Endothelial cell of umbilical vein (primary cell): ENCODE data around the gene PI4KA. TPM values are rescaled to one million over a fixed set of nuclear protein-coding genes. Genes with fewer than 3 reads are reported as not detected.
"Not testable (repeated sequence)": the region's sequence is repeated elsewhere in the genome, so short reads cannot be mapped to it uniquely, and the experiment has no call there.

ENCODE experiments used
- BruUV-seq: library from RNA; stranded (reverse); fragments of 400-500 nt; replicated peaks from 2 replicates; lab custom pipeline; 2021; lab: Mats Ljungman, UMichigan
- CTCF ChIA-PET: fragments of 300-600, 350-600 bp; sonication (Branson Sonifier 250); formaldehyde crosslinking; loops from one replicate; lab custom pipeline; 2021; ENCODE audit warnings: antibody characterized with exemption, inconsistent platforms; lab: Charles Lee
- POLR2A ChIA-PET: fragments of 300-600, 350-600 bp; sonication (Branson Sonifier 250); formaldehyde crosslinking; loops from one replicate; lab custom pipeline; 2021; ENCODE audit warnings: antibody characterized with exemption, inconsistent platforms; lab: Charles Lee
- DNase-seq: peaks from one replicate; pipeline ENCODE4 v3.0.0-alpha.2; 2011; ENCODE audit warnings: low read depth, low spot score
- FAIRE-seq: peaks from 2 replicates; lab custom pipeline; 2011; peaks lifted over from hg19 to GRCh38; lab: Jason Lieb, UNC
- H2AFZ ChIP-seq: 2 replicates; pipeline ENCODE4 v1.6.0; 2012; ENCODE audit warnings: low read depth, low read length, control low read depth, inconsistent platforms
- H3K27ac ChIP-seq: 2 replicates; pipeline ENCODE4 v1.5.1; 2011; ENCODE audit warnings: low read depth, mild to moderate bottlenecking, control low read depth, low read length, moderate library complexity; ENCODE audit not compliant: insufficient read depth
- H3K27me3 ChIP-seq, 2 experiments: 2 replicates each; pipeline versions ENCODE4 v1.6.0 to v1.6.1; 2011; ENCODE audit warnings: low read length in 2 of 2, mixed read lengths in 1 of 2; ENCODE audit not compliant: control insufficient read depth in 2 of 2, insufficient read depth in 2 of 2
- H3K36me3 ChIP-seq, 2 experiments: 2 replicates in 1 of 2; 3 replicates in 1 of 2; pipeline ENCODE4 v1.5.1; 2011; ENCODE audit warnings: low read length in 2 of 2, mild to moderate bottlenecking in 1 of 2, moderate library complexity in 1 of 2; ENCODE audit not compliant: control insufficient read depth in 2 of 2, insufficient read depth in 2 of 2; ENCODE audit errors: extremely low read depth in 1 of 2
- H3K4me1 ChIP-seq: 3 replicates; pipeline ENCODE4 v1.5.1; 2011; ENCODE audit warnings: mild to moderate bottlenecking, low read length; ENCODE audit not compliant: control insufficient read depth, insufficient read depth; ENCODE audit errors: extremely low read depth
- H3K4me2 ChIP-seq: 2 replicates; pipeline ENCODE4 v1.6.1; 2011; ENCODE audit warnings: low read length, control low read depth, mixed read lengths; ENCODE audit not compliant: insufficient read depth
- H3K4me3 ChIP-seq, 3 experiments: fragments of 200-600 bp in 1 of 3; sonication (generic), shearing (Covaris generic) in 1 of 3; replicated peaks in 1 of 3; 2 replicates each; pipeline ENCODE4 v1.5.1; 2011 to 2016; ENCODE audit warnings: control low read depth in 3 of 3, low read length in 3 of 3, mild to moderate bottlenecking in 2 of 3, inconsistent platforms in 1 of 3, low read depth in 1 of 3, moderate library complexity in 1 of 3; ENCODE audit not compliant: insufficient read depth in 1 of 3
- H3K79me2 ChIP-seq: 2 replicates; pipeline ENCODE4 v1.6.0; 2012; ENCODE audit warnings: low read length, inconsistent platforms; ENCODE audit not compliant: control insufficient read depth, insufficient read depth
- H3K9ac ChIP-seq: replicated peaks from 2 replicates; pipeline ENCODE3; 2011; ENCODE audit warnings: low read length, control low read depth; ENCODE audit not compliant: insufficient read depth; ENCODE audit errors: extremely low read depth
- H3K9me1 ChIP-seq: replicated peaks from 3 replicates; pipeline ENCODE4 v1.6.0; 2011; ENCODE audit warnings: mild to moderate bottlenecking, low read length; ENCODE audit not compliant: control insufficient read depth, insufficient read depth; ENCODE audit errors: extremely low read depth
- H3K9me3 ChIP-seq: replicated peaks from 2 replicates; pipeline ENCODE4 v1.5.1; 2012; ENCODE audit warnings: low read length, inconsistent platforms; ENCODE audit not compliant: control insufficient read depth, insufficient read depth
- H4K20me1 ChIP-seq: replicated peaks from 2 replicates; pipeline ENCODE3; 2011; ENCODE audit warnings: mild to moderate bottlenecking, low read length; ENCODE audit not compliant: control insufficient read depth, insufficient read depth; ENCODE audit errors: extremely low read depth
- dilution Hi-C: fragments of 300-500 bp; cut with MboI; formaldehyde crosslinking; loops from one replicate; pipeline ENCODE4 v1.15.0; 2019; ENCODE audit warnings: low sequenced_read_pairs; ENCODE audit not compliant: extremely low pct_ligation_motif_present
- intact Hi-C: fragments of 100-400 bp; cut with micrococcal nuclease; formaldehyde crosslinking; loops from one replicate; pipeline ENCODE4 v1.10.0; 2022
- polyA plus RNA-seq, 4 experiments: library from polyadenylated mRNA; depleted of rRNA in 3 of 4; stranded (reverse) in 3 of 4; unstranded in 1 of 4; fragments of >200 nt; gene quantifications; 2 replicates each; pipeline versions ENCODE4 v1.2.1 to v1.2.3, GENCODE V29; 2011 to 2012; ENCODE audit warnings: missing spikeins in 1 of 4
- total RNA-seq: library from RNA; stranded (reverse); gene quantifications from 2 replicates; pipeline ENCODE4 v1.2.3, GENCODE V29; 2021

The PI4KA gene
- total and polyA plus RNA-seq, 2 donors (not counting 3 experiments of a cell fraction or from before 2014, with no cell fraction given), result 28.9 to 56.4 TPM

GRCh38 chr22:20694256-20694655, 164.4 kb downstream of the PI4KA start:
- H4K20me1 ChIP-seq, CTCF ChIA-PET, FAIRE-seq, BruUV-seq, H3K4me2 ChIP-seq, H3K79me2 ChIP-seq, H3K4me3 ChIP-seq, DNase-seq, H3K4me1 ChIP-seq, H2AFZ ChIP-seq, dilution Hi-C loops, POLR2A ChIA-PET, H3K9me3 ChIP-seq, H3K9ac ChIP-seq, H3K36me3 ChIP-seq, H3K27ac ChIP-seq, intact Hi-C loops, H3K27me3 ChIP-seq, H3K9me1 ChIP-seq: not testable (repeated sequence)

- H4K20me1 ChIP-seq, H3K27ac ChIP-seq, FAIRE-seq, H3K79me2 ChIP-seq, H3K9me1 ChIP-seq, H3K4me3 ChIP-seq, DNase-seq, BruUV-seq, intact Hi-C loops, H3K9ac ChIP-seq, H2AFZ ChIP-seq, H3K36me3 ChIP-seq, H3K4me2 ChIP-seq, dilution Hi-C loops, H3K27me3 ChIP-seq, H3K9me3 ChIP-seq, H3K4me1 ChIP-seq, POLR2A ChIA-PET: not testable (repeated sequence)
- CTCF ChIA-PET, result interaction anchor here (1.7 kb wide), 1 partner anchor 129 kb away, joined by 3 read pairs; no protein-coding TSS in a partner anchor
These were observed 165.7 kb downstream of the PI4KA start for GRCh38 chr22:20692926-20693325.

GRCh38 chr22:20690586-20691317, 167.9 kb downstream of the PI4KA start:
- H3K27me3 ChIP-seq, H3K9me3 ChIP-seq, H3K9me1 ChIP-seq, H3K4me3 ChIP-seq, POLR2A ChIA-PET, dilution Hi-C loops, H2AFZ ChIP-seq, H3K4me2 ChIP-seq, H3K79me2 ChIP-seq, intact Hi-C loops, H3K27ac ChIP-seq, BruUV-seq, H3K36me3 ChIP-seq, H4K20me1 ChIP-seq, DNase-seq, H3K9ac ChIP-seq, CTCF ChIA-PET, H3K4me1 ChIP-seq, FAIRE-seq: not testable (repeated sequence)

- H3K79me2 ChIP-seq, DNase-seq, H3K9me1 ChIP-seq, H3K4me1 ChIP-seq, POLR2A ChIA-PET, H3K4me3 ChIP-seq, H3K27me3 ChIP-seq, intact Hi-C loops, dilution Hi-C loops, H3K27ac ChIP-seq, H3K36me3 ChIP-seq, H4K20me1 ChIP-seq, H3K9me3 ChIP-seq, BruUV-seq, FAIRE-seq, CTCF ChIA-PET, H3K9ac ChIP-seq, H3K4me2 ChIP-seq, H2AFZ ChIP-seq: not testable (repeated sequence)
These were observed 171.0 kb downstream of the PI4KA start for GRCh38 chr22:20687356-20688172.
